Esophagus muscularis mucosa (tissue), 3 donors: ENCODE data around the gene SIAE.

Experiments
- CTCF ChIP-seq, 3 experiments: fragments of 200-600 bp in 2 of 3; fragments of 450-650 bp in 1 of 3; sonication (generic) in 2 of 3; IDR thresholded peaks; one replicate each; pipeline ENCODE4 v1.5.1; 2017 to 2019; ENCODE audit warnings: antibody characterized with exemption in 3 of 3, mild to moderate bottlenecking in 2 of 3, moderate library complexity in 1 of 3
- POLR2A ChIP-seq: fragments of 450-650 bp; IDR thresholded peaks from one replicate; pipeline ENCODE4 v1.6.1; 2017; ENCODE audit warnings: antibody characterized with exemption, moderate library complexity, mild to moderate bottlenecking, low read depth

- no peak for TF ChIP-seq CTCF (IDR thresholded peaks at IDR 0.05)
- TF ChIP-seq POLR2A: no peak
These were observed 26.5 kb upstream of the SIAE start for GRCh38 chr11:124700028-124700427.
